ENCODE data around the gene CD300LG.
"Not testable (repeated sequence)": the region's sequence is repeated elsewhere in the genome, so short reads cannot be mapped to it uniquely, and the experiment has no call there.

CD300LG gene

DNA sequence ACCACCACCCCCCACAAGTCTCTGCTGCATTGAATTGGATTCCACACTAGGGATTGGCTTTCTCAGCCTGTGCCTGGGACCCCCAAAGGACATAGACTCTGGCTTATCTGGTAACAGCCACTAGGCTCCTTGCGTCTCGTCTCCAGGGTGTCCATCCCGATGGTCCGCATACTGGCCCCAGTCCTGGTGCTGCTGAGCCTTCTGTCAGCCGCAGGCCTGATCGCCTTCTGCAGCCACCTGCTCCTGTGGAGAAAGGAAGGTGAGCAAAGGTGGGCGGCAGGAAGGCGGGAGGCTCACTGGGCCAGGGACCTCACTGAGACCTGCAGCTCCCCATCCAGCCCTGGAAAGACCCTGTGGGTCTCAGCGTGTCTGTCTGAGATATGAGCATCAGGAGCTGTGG lies 8.1 kb downstream of the CD300LG start:
- no peak for DNase-seq (ENCODE audit: low spot score)

- no peak for DNase-seq (ENCODE audit: low spot score)
Observed at GRCh38 chr17:43856141-43856540, 9.2 kb downstream of the CD300LG start.

GRCh38 chr17:43857141-43857540 lies 10.2 kb downstream of the CD300LG start:
- no peak for DNase-seq (ENCODE audit: low spot score)

DNA sequence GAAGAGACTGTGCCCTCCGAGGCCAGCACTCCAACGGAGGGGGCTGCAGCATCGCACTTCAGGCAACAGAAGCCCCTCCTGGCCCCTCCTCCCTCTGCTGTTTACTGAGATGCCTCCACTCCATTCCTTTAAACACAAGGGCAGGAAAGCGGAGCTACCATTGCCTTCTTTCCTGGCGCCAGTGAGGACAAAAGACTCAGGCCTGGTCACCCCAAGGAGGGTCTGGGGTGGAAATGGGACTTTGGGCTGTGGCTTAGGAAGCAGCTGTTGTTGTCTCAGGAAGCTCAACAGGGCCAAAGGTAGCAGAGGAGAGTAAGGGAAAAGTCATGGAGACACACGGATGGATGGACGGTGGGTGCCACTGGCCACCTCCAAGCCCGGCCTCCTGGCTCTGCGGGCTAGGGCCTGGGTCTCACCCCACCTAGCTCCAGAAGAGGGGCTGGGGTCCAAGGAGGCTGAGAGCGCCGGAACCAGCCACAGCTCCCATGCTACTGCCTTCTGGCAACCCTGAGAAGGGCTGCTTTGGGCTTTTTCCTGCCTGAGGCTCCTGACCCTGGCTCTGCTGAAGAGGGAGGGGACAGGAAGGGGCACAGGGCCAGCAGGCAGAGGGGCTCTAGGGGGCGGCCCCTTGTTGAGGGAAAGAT lies 11.1 kb downstream of the CD300LG start:
- DNase-seq (ENCODE audit: low spot score), result no peak

DNA sequence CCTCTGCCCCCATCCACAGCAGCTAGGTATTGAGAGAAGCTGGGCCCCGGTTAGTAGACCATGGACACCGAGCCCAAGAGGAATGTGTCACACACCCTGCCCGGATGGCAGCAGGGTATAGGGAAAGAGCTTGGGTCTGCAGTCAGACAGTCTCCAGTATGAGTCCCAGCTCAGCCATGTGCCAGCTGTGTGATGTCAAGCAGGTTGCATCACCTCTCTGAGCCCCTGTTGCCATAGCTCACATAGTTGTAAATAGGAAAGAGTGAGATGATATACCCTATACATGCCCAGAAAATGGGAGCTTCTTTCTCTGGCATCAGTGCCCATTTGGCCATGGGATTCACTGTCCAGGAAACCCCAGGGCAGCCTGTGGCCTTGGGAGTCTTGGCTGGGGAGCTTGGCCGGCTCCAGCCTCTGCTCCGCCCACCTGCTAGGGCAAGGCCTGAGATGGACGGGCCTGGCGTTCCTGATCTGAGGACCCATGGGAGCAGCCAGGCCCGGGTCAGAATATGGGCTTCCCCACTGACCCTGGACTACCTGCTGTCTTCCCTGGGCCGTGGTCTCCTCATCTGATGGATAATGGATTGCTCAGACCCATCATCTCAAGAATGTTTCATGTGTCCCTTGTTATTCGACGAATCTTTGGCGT lies 13.2 kb downstream of the CD300LG start:
- no peak for DNase-seq (ENCODE audit: low spot score)

DNA sequence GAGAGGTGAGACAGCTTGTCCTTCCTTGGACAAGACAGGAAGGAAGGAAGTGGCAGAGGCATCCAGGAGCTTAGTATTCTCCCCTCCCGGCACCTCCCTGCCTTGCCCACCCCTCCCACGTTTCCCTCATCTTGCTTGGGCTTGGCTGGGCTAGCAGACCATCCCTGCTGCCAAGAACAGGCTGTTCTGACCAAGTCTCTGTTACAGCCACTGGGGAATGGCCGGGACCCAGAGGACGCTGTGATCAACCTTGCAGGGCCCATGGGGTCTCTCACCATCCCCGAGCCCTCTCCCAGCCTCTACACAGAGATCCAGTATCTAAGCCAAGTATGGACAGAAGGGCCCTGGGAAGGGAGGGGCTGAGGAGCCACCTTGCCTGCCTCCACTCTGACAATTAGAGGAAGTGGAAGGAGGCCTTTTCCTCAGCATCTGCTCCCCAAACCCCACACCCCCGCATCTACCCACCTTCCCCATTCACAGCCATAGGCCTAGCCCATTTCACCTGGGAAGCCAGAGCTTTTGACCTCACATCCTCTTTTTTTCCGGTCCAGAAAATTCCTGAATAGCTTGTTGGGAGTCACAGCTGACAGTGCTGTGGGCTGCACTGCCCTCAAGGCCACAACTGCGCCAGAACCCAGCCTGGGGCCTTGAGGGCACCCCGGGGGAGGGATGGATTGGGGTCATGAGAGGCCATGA lies 14.1 kb downstream of the CD300LG start:
- DNase-seq (ENCODE audit: low spot score), result no peak

- no peak for DNase-seq (ENCODE audit: low spot score)
Observed at GRCh38 chr17:43861960-43862359, 15.0 kb downstream of the CD300LG start.

DNA sequence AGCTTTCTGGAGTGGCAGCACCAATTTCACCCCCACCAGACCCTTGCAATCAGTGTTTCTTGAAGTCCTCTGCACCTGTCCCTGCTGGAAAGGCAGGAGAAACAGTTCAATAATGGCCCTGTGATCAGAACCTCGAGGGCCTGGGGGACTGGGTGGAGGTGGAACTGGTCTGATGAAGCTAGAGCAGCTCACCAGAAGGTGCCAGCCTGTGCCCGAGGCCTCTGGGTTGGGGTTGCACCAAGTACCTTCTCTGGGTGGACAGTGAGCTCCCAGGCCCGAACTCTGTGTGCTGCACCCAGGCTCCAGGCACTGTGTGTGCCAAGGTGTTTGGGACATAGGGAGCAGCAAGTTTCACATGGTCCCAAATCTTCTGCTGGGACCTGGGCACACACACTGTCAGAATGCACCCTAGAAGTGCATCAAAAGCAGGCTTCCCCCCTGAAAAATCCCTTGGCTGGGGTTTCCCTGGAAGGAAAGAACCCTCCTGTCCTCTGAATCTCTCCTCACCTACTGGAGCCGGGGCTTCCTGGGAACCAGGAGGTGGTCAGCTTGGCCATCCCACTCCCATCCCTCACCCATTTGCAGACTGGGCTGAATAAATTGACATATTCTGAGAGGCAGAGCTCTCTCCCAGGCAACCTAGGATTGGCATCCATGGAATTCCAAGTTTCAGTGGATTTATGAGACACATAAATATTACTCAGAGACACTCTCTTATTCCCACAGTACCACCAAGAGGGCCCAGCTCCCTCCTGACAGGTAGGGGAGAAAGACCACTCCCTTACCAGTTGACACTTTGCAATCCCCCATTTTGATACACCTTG lies 17.4 kb downstream of the CD300LG start:
- no peak for DNase-seq (ENCODE audit: low spot score)

GRCh38 chr17:43868226-43868994 lies 21.4 kb downstream of the CD300LG start:
- DNase-seq (ENCODE audit: low spot score), result no peak

- not testable (repeated sequence) for DNase-seq (ENCODE audit: low spot score)
Observed at GRCh38 chr17:43869031-43869430, 22.1 kb downstream of the CD300LG start.

- no peak for DNase-seq (ENCODE audit: low spot score)
Observed at GRCh38 chr17:43871946-43872690, 25.1 kb downstream of the CD300LG start.

DNA sequence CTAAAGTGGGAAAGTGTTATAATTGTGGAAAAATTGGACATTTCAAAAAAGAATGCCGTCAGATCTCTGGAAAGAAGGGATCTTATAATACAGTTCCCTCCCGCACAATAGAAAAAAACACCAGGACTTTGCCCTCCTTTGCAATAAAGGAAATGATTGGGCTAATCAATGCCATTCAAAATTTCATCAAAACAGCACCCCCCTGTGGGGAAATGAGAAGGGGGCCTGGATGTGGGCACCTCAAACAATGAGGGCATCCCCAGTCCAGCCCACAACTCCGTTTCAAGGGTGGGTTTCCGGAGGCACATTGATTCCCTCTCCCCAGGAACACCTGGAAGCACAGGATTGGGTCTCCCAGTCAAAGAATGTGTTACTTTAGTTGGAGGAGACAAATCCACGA lies 26.1 kb downstream of the CD300LG start:
- no peak for DNase-seq (ENCODE audit: low spot score)

DNA sequence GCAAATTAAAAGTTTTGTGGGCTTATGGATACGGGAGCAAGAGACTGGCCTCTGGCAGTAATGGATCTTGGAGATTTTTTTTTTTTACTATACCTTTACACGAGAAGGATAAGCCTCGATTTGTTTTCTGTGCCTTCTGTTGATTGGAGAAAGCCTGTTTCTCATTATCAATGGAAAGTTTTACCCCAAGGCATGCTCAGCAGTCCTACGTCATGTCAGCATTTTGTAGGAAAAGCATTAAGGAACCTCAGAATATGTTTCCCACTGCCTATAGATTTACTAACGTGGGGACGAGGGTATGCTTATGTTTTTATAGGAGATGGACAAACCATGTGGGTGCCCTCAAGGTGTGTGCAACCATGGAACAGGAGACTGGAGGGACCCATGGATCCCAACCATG lies 26.8 kb downstream of the CD300LG start:
- DNase-seq (ENCODE audit: low spot score), result no peak

- DNase-seq (ENCODE audit: low spot score), result no peak
Observed at GRCh38 chr17:43874293-43874692, 27.3 kb downstream of the CD300LG start.

GRCh38 chr17:43875476-43876147 lies 28.6 kb downstream of the CD300LG start:
- no peak for DNase-seq (ENCODE audit: low spot score)

GRCh38 chr17:43877031-43877430 lies 30.1 kb downstream of the CD300LG start:
- DNase-seq (ENCODE audit: low spot score), result no peak

DNA sequence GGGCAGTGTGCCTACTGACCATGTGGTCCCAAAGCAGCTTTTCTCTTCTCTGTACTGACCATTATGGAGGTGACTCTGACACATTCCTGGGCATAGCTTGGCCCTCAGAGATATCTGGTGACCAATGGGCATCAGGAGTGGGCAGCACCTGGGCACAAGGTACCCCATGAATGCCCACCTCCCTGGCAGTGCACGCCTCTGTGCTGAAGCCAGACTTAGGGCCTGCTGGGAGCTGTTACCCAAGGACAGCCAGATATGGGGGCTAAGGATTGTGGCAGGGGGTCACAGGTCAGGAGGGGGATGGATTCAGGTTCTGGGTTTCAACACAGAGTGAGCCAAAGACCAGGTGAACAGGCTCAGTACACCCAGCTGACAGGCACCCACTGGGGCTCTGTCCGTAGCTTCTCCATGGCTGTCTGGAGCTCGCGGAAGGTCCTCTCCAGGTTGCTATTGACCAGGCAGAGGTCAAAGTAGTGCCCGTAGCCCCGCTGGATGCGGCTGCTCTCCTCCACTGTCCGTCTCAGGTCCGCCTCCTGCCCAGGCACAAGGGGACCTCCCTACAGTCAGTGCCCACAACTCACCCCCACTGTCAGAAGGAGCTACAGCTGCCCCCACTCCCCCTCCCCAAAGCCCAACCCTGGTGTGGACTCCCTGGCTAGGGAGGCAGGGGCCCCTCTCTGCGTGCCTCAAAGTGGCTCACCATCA lies 30.6 kb downstream of the CD300LG start:
- DNase-seq (ENCODE audit: low spot score), result no peak

DNA sequence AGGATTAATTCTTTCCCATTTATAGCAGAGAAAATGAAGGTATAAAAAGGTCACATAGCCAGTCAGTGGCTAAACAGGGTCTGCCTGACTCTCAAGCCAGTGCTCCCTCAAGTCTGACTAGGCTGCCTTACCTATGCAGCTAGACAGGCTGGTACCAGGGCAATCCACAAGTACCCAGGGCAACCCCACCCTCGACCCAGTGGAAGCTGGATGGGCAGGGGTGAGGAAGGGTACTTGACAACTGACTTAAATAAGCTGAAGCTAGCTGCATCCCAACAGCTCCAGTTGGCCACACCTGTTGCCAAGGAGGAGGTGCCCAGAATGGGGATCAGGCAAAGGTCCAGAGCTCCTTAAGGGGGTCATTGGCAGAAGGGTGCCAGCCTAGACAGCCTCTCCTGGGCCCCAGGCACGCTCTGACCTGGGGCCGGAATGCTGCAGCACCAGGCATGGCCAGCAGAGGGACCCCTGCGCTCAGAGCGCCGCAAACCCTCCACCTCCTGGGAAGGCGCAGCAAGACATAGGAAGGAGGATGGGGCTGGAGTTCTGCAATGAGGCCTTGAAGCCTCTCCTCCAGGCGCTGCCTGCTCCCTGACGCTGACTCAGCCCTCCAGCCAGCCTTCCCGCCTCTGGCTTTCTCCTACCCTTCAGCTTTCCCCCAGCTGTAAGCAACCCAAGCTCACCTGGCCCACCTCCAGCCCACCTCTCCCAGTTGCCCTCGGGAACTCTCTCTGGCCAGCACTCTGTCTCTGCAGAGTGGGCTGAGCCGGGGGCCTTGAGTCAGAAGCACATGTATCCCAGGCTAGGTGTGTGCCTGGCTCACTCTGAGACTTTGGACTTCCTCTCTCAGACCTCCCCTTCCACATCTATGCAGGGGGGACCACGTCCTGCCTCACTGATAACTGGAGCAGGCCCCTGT lies 31.5 kb downstream of the CD300LG start:
- peak; percentile 84 for DNase-seq (ENCODE audit: low spot score)

Measured in germinal center (tissue), 1 donor.